Lung (tissue), 12 donors: ENCODE measurements around the gene CAMKMT. TPM values are rescaled to one million over a fixed set of nuclear protein-coding genes. Genes with fewer than 3 reads are reported as not detected.

Source experiments
- ATAC-seq: fragments of 200-7000 bp; cut with Tn5 transposase; one replicate; pipeline ENCODE4 v1.9.1; 2020; ENCODE audit warnings: moderate number of reproducible peaks; ENCODE audit not compliant: insufficient read depth, low FRiP score
- DNase-seq, 3 donors: peaks; one replicate each; pipeline ENCODE4 v3.0.0-alpha.2; 2013 to 2017
- H3K27ac ChIP-seq, 2 donors: one replicate each; pipeline ENCODE4 v1.5.1; 2013; ENCODE audit warnings: mild to moderate bottlenecking in 2 of 2, moderate library complexity in 2 of 2, control low read depth in 1 of 2, inconsistent platforms in 1 of 2, low read depth in 1 of 2, low read length in 1 of 2
- H3K27me3 ChIP-seq, 3 donors: one replicate each; pipeline ENCODE4 v1.5.1; 2013; ENCODE audit warnings: low read length in 2 of 3; ENCODE audit not compliant: control insufficient read depth in 3 of 3, insufficient read depth in 3 of 3
- H3K36me3 ChIP-seq, 4 donors: one replicate each; pipeline ENCODE4 v1.5.1; 2013; ENCODE audit warnings: low read length in 4 of 4, mild to moderate bottlenecking in 1 of 4, moderate library complexity in 1 of 4; ENCODE audit not compliant: control insufficient read depth in 4 of 4, insufficient read depth in 4 of 4
- H3K4me1 ChIP-seq, 5 donors: one replicate each; pipeline ENCODE4 v1.5.1; 2013; ENCODE audit warnings: low read length in 5 of 5, mild to moderate bottlenecking in 2 of 5, moderate library complexity in 1 of 5; ENCODE audit not compliant: control insufficient read depth in 5 of 5, insufficient read depth in 5 of 5
- H3K4me3 ChIP-seq: one replicate; pipeline ENCODE4 v1.5.1; 2013; ENCODE audit warnings: mild to moderate bottlenecking, control low read depth, moderate library complexity
- H3K9ac ChIP-seq, 2 donors: one replicate each; pipeline ENCODE4 v1.5.1; 2013; ENCODE audit warnings: low read length in 2 of 2, control low read depth in 1 of 2; ENCODE audit not compliant: insufficient read depth in 1 of 2
- H3K9me3 ChIP-seq, 4 donors: one replicate each; pipeline ENCODE4 v1.5.1; 2013; ENCODE audit warnings: low read length in 3 of 4, mild to moderate bottlenecking in 1 of 4, moderate library complexity in 1 of 4; ENCODE audit not compliant: control insufficient read depth in 4 of 4, insufficient read depth in 3 of 4
- WGBS, 2 donors: extraction: QIAGEN DNeasy Blood & Tissue Kit; methylation state at CpG; one replicate each; pipeline ENCODE4 v1.1.7; 2013; 5-methylcytosine and 5-hydroxymethylcytosine counted together
- polyA plus RNA-seq, 2 donors: library from polyadenylated mRNA; stranded (reverse); fragments of 200-250 nt; gene quantifications; one replicate each; pipeline ENCODE4 v1.2.1, GENCODE V29; 2013
- total RNA-seq, 2 donors: library from RNA; depleted of rRNA in 1 of 2; stranded (reverse); fragments of >200 nt in 1 of 2; gene quantifications; one replicate each; pipeline ENCODE4 v1.2.1, GENCODE V29; 2014 to 2021
- TF ChIP-seq, protein P1 (sequence below): IDR thresholded peaks from 2 replicates; pipeline ENCODE4 v1.5.1; 2012; ENCODE audit warnings: mild to moderate bottlenecking; ENCODE audit errors: control extremely low read depth, extremely low read depth
- donor health status: control.
- donor health status: control.
- donor health status: Bipolar disorder and iron deficiency.
- donor health status: healthy.
- donor health status: DM: yes; HTN: yes; CAD: no.

Gene CAMKMT
- total and polyA plus RNA-seq, 4 donors: 3.6 to 19.7 (median 8.4) TPM

DNA sequence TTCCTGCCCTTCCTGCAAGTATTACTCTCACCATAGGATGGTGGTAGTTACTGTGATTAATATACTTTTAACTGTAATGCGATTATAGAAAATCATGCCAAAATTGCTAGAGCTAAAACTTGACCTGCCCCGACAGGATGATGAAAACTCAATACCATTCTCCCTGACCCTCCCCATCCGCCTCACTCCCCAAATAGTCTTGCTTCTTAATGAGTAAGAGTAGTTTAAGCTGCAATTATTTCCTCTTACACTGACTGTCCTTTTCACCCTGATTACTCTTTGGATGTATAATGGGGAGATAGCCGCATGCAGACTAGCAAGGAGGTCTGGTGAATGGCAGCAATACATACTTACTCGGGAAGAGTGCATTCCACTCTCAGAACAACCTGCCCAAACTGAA lies 310.2 kb downstream of the CAMKMT start:
- TF ChIP-seq, protein P1, sequence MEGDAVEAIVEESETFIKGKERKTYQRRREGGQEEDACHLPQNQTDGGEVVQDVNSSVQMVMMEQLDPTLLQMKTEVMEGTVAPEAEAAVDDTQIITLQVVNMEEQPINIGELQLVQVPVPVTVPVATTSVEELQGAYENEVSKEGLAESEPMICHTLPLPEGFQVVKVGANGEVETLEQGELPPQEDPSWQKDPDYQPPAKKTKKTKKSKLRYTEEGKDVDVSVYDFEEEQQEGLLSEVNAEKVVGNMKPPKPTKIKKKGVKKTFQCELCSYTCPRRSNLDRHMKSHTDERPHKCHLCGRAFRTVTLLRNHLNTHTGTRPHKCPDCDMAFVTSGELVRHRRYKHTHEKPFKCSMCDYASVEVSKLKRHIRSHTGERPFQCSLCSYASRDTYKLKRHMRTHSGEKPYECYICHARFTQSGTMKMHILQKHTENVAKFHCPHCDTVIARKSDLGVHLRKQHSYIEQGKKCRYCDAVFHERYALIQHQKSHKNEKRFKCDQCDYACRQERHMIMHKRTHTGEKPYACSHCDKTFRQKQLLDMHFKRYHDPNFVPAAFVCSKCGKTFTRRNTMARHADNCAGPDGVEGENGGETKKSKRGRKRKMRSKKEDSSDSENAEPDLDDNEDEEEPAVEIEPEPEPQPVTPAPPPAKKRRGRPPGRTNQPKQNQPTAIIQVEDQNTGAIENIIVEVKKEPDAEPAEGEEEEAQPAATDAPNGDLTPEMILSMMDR: no peak
- ATAC-seq: no peak
- H3K36me3 ChIP-seq: no peaks in the 10 kb centered on the region
- H3K27me3 ChIP-seq: no peaks in the 10 kb centered on the region
- H3K27ac ChIP-seq: no peak overlapping the region
- no peak overlapping the region for H3K4me3 ChIP-seq
- WGBS, 2 donors: 89 to 92% methylated on average over 5 of the region's 5 CpGs
- no peaks in the 10 kb centered on the region for H3K4me1 ChIP-seq
- no peak overlapping the region for H3K9ac ChIP-seq
- H3K9me3 ChIP-seq: no peaks in the 10 kb centered on the region
- no peak for DNase-seq

DNA sequence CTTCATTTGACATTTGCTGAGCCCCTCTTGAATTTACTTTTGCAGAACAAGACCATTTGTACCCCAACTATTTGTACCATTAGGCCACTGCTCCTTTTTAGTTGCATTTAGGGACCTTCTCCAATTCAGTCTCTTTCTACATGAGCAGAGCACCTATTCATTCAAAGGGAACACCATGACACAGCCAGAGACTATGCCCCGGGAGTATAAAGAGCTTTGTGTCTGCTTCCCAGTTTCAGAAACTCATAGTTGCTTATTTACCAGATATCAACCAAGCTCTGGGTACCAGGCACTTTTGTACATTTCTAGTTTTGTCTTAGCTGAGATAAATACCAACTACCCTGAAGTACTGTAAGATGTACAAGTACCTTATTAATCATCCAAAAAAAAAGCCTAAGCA lies 310.7 kb downstream of the CAMKMT start:
- H3K9me3 ChIP-seq: no peaks in the 10 kb centered on the region
- H3K27ac ChIP-seq: no peak overlapping the region
- WGBS, 2 donors: 85 to 93% methylated on average over 1 of the region's 1 CpG
- H3K4me3 ChIP-seq: no peak overlapping the region
- ATAC-seq (no peak), DNase-seq (no peak)
- TF ChIP-seq, protein P1: no peak
- no peaks in the 10 kb centered on the region for H3K27me3 ChIP-seq
- no peaks in the 10 kb centered on the region for H3K36me3 ChIP-seq
- H3K4me1 ChIP-seq: no peaks in the 10 kb centered on the region
- H3K9ac ChIP-seq: no peak overlapping the region

DNA sequence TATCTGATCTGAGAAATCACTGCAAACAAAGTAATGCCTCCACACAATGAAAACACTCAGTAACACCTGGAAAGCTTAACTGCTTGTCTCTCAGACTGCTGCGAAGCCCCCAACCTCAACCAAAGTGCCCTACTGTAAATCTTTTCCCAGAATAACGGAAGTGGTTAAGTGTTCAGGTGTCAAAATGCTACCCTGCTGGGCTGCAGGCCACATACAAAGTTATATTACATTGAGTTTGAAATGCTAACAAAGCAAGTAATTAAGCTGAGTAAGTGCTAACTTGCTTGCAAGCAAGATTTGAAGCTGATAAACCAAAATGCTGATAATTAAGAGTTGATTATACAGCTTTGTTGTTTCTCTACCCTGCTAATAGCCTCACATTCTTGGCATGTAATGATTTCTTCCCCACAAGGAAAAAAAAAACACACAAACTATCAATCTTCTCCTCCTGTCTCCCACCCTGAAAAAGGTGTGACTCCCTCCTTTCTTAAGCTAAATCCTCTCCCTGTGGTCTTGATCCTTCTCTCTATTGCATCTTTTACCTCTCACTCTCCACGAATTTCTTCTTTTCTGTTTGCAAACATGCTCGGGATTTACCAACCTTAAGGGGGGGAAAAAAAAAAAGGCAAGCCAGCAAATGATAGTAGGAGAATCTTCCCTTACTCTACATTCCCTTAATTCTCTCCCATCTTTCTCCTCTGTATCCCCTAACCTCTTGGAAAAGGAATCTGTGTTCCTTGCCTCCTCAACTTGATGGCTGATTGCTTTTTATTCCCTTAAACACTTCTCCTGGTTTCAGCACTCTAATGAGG lies 312.9 kb downstream of the CAMKMT start:
- H3K9ac ChIP-seq: no peak overlapping the region
- TF ChIP-seq, protein P1: no peak
- no peak for DNase-seq

More for the DNA sequence above, 312.9 kb downstream of the CAMKMT start:
- Histone ChIP-seq H3K27ac (no peak overlapping the region), H3K9me3 (no peaks in the 10 kb centered on the region), H3K4me1 (peaks cover 0 to 1% (median 0%) of the 10 kb centered on the region in 5 donors), H3K4me3 (no peak overlapping the region), H3K36me3 (no peaks in the 10 kb centered on the region), H3K27me3 (no peaks in the 10 kb centered on the region)
- no peak for ATAC-seq
- WGBS, 2 donors: 36 to 58% methylated on average over 4 of the region's 4 CpGs
